ENCODE measurements around the gene SPATA2L.
"Not testable (repeated sequence)": the region's sequence is repeated elsewhere in the genome, so short reads cannot be mapped to it uniquely, and the experiment has no call there.

DNA sequence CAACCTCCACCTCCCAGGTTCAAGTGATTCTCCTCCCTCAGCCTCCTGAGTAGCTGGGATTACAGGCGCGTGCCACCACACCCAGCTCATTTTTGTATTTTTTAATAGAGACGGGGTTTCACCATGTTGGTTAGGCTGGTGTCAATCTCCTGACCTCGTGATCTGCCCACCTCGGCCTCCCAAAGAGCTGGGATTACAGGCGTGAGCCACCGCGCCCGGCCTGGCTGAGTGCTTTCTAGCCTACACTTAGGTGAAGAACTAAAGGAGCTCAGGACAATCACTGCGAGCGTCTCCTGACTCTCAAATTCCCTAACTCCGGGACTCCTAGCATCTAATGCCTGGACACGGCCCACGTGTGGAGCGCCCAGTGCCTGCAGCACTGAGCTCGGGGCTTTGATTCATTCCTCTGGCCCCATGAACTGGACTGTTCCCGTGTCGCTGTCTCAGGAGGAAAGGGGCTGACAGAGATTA is 1.8 kb downstream of the SPATA2L start:
- TF ChIP-seq POLR2A (IDR thresholded peaks at IDR 0.05; ENCODE audit: low read length); GATA1 (IDR thresholded peaks at IDR 0.05; ENCODE audit: low read depth, low read length): not testable (repeated sequence)

Measured in erythroblast (primary cell).